GM19463 (cell line): Measurements from ENCODE around the gene ARMC3.
"Not testable (repeated sequence)": the region's sequence is repeated elsewhere in the genome, so short reads cannot be mapped to it uniquely, and the experiment has no call there.

Experiments used
- ATAC-seq: cut with Tn5 transposase; IDR thresholded peaks from one replicate; pipeline ENCODE4 v1.9.1; 2021; ENCODE audit warnings: mild to moderate bottlenecking, moderate library complexity; ENCODE audit not compliant: unreplicated experiment

ARMC3 gene

GRCh38 chr10:22927661-22928403, at the start of gene ARMC3:
Gene ARMC3, plus strand, starts transcription at chr10:22928053. Its CDS starts 3,944 bp downstream, at chr10:22931997.
- ATAC-seq, result peak; percentile 92

- ATAC-seq, result no peak
Measured at GRCh38 chr10:22891797-22892196, 36.1 kb upstream of the ARMC3 start.

GRCh38 chr10:22893781-22894180, 34.1 kb upstream of the ARMC3 start:
- no peak for ATAC-seq

GRCh38 chr10:22894714-22895113, 33.1 kb upstream of the ARMC3 start:
- ATAC-seq, result no peak

GRCh38 chr10:22895252-22895651, 32.6 kb upstream of the ARMC3 start:
- ATAC-seq, result no peak

GRCh38 chr10:22897371-22897770, 30.5 kb upstream of the ARMC3 start:
- no peak for ATAC-seq

GRCh38 chr10:22899307-22899706, 28.5 kb upstream of the ARMC3 start:
- no peak for ATAC-seq

GRCh38 chr10:22899775-22900174, 28.1 kb upstream of the ARMC3 start:
- no peak for ATAC-seq

- ATAC-seq, result no peak
Measured at GRCh38 chr10:22900841-22901601, 26.8 kb upstream of the ARMC3 start.

- not testable (repeated sequence) for ATAC-seq
Measured at GRCh38 chr10:22902147-22902546, 25.7 kb upstream of the ARMC3 start.

- ATAC-seq, result no peak
Measured at GRCh38 chr10:22903694-22904093, 24.2 kb upstream of the ARMC3 start.

GRCh38 chr10:22906767-22907166, 21.1 kb upstream of the ARMC3 start:
- ATAC-seq, result no peak

GRCh38 chr10:22908837-22909236, 19.0 kb upstream of the ARMC3 start:
- no peak for ATAC-seq

GRCh38 chr10:22909673-22910072, 18.2 kb upstream of the ARMC3 start:
- ATAC-seq, result not testable (repeated sequence)

- no peak for ATAC-seq
Measured at GRCh38 chr10:22911067-22911466, 16.8 kb upstream of the ARMC3 start.

GRCh38 chr10:22911889-22912762, 15.7 kb upstream of the ARMC3 start:
- ATAC-seq, result no peak

GRCh38 chr10:22912763-22913384, 15.0 kb upstream of the ARMC3 start:
- no peak for ATAC-seq

GRCh38 chr10:22913474-22914092, 14.3 kb upstream of the ARMC3 start:
- no peak for ATAC-seq

GRCh38 chr10:22915314-22915713, 12.5 kb upstream of the ARMC3 start:
- ATAC-seq, result no peak

- ATAC-seq, result no peak
Measured at GRCh38 chr10:22925088-22925487, 2.8 kb upstream of the ARMC3 start.
